ENCODE measurements around the gene LCP1. TPM values are rescaled to one million over a fixed set of nuclear protein-coding genes. Genes with fewer than 3 reads are reported as not detected.

The LCP1 gene
- total and polyA plus RNA-seq, 2 donors from 2014 or later: 5.6 to 73.5 TPM

DNA sequence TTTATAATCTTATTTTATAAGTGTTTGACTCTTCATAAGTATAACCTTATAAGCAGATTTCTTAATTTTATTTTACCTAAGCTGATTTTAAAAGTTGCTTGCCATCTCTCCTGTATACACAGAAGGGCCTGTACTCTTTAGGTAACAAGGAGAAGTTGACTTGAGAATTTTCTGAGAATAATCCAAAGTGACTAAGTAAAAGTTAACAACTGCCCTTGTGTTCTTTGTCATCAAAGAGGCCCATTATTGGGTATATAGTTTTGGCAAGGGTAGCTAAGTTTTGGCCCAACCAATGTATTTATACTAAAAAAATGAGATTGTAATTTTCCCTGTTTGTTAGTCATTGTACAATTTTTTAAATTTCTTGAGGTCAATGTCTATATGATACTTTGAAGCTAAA lies 3.2 kb downstream of the LCP1 start:
- no peak for DNase-seq
- no peak overlapping the region for H3K9ac ChIP-seq (ENCODE audit: low read length in 3 of 3)
- no peaks in the 10 kb centered on the region for H3K27me3 ChIP-seq (ENCODE audit: control insufficient read depth, insufficient read depth, low read length)
- no peaks in the 10 kb centered on the region for H3K4me1 ChIP-seq (ENCODE audit: control insufficient read depth in 2 of 3, insufficient read depth in 2 of 3, low read depth in 1 of 3, low read length in 3 of 3)
- no peaks in the 10 kb centered on the region for H3K9me3 ChIP-seq (ENCODE audit: control insufficient read depth in 2 of 3, insufficient read depth in 1 of 3, low read length in 3 of 3)
- no peak overlapping the region for H3K27ac ChIP-seq (ENCODE audit: low read depth in 2 of 2, low read length in 2 of 2)
- FAIRE-seq: no peak
- TF ChIP-seq, protein P1, sequence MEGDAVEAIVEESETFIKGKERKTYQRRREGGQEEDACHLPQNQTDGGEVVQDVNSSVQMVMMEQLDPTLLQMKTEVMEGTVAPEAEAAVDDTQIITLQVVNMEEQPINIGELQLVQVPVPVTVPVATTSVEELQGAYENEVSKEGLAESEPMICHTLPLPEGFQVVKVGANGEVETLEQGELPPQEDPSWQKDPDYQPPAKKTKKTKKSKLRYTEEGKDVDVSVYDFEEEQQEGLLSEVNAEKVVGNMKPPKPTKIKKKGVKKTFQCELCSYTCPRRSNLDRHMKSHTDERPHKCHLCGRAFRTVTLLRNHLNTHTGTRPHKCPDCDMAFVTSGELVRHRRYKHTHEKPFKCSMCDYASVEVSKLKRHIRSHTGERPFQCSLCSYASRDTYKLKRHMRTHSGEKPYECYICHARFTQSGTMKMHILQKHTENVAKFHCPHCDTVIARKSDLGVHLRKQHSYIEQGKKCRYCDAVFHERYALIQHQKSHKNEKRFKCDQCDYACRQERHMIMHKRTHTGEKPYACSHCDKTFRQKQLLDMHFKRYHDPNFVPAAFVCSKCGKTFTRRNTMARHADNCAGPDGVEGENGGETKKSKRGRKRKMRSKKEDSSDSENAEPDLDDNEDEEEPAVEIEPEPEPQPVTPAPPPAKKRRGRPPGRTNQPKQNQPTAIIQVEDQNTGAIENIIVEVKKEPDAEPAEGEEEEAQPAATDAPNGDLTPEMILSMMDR (IDR thresholded peaks at IDR 0.05; ENCODE audit: borderline replicate concordance, extremely low read depth, insufficient read depth): no peak
- no peak overlapping the region for H3K4me3 ChIP-seq (ENCODE audit: low read length in 3 of 3)
- no peaks in the 10 kb centered on the region for H3K36me3 ChIP-seq (ENCODE audit: control insufficient read depth in 2 of 3, insufficient read depth in 3 of 3, low read length in 3 of 3)
- intact Hi-C loops (cut with DNase I): no loop called here

- Histone ChIP-seq H3K4me3 (ENCODE audit: low read length in 3 of 3) (no peak overlapping the region), H3K27ac (ENCODE audit: low read depth in 2 of 2, low read length in 2 of 2) (no peak overlapping the region), H3K9me3 (ENCODE audit: control insufficient read depth in 2 of 3, insufficient read depth in 1 of 3, low read length in 3 of 3) (no peaks in the 10 kb centered on the region), H3K36me3 (ENCODE audit: control insufficient read depth in 2 of 3, insufficient read depth in 3 of 3, low read length in 3 of 3) (no peaks in the 10 kb centered on the region), H3K4me1 (ENCODE audit: control insufficient read depth in 2 of 3, insufficient read depth in 2 of 3, low read depth in 1 of 3, low read length in 3 of 3) (no peaks in the 10 kb centered on the region), H3K27me3 (ENCODE audit: control insufficient read depth, insufficient read depth, low read length) (no peaks in the 10 kb centered on the region), H3K9ac (ENCODE audit: low read length in 3 of 3) (no peak overlapping the region)
- no peak for FAIRE-seq
- intact Hi-C loops (cut with DNase I): no loop called here
- TF ChIP-seq, protein P1 (IDR thresholded peaks at IDR 0.05; ENCODE audit: borderline replicate concordance, extremely low read depth, insufficient read depth): no peak
- no peak for DNase-seq
These were observed 3.8 kb downstream of the LCP1 start for GRCh38 chr13:46178143-46178542.

DNA sequence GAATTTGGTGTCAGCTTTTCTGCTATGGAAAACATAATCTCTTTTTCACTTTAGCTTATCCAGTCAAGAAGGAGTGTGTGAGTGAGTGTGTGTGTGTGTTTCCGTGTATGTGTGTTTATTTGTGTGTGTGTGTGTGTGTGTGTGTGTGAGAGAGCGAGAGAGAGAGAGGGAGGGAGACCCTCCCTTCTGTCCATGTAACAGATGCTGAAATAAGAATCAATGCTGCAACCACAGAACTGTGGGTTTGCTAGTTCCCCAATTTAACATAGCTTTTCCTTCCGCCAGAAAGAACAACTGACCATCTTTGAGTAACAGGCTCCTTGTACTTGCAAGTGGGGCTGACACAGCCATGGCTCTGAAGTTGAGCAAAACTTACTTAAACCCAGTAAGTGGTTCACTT lies 5.2 kb downstream of the LCP1 start:
- Histone ChIP-seq H3K27me3 (ENCODE audit: control insufficient read depth, insufficient read depth, low read length) (no peaks in the 10 kb centered on the region), H3K4me1 (ENCODE audit: control insufficient read depth in 2 of 3, insufficient read depth in 2 of 3, low read depth in 1 of 3, low read length in 3 of 3) (no peaks in the 10 kb centered on the region), H3K9ac (ENCODE audit: low read length in 3 of 3) (no peak overlapping the region), H3K36me3 (ENCODE audit: control insufficient read depth in 2 of 3, insufficient read depth in 3 of 3, low read length in 3 of 3) (no peaks in the 10 kb centered on the region), H3K4me3 (ENCODE audit: low read length in 3 of 3) (no peak overlapping the region), H3K9me3 (ENCODE audit: control insufficient read depth in 2 of 3, insufficient read depth in 1 of 3, low read length in 3 of 3) (no peaks in the 10 kb centered on the region), H3K27ac (ENCODE audit: low read depth in 2 of 2, low read length in 2 of 2) (no peak overlapping the region)
- TF ChIP-seq, protein P1 (IDR thresholded peaks at IDR 0.05; ENCODE audit: borderline replicate concordance, extremely low read depth, insufficient read depth): no peak
- no peak for DNase-seq
- intact Hi-C loops (cut with DNase I): no loop called here
- FAIRE-seq: no peak

GRCh38 chr13:46173656-46174055 lies 8.3 kb downstream of the LCP1 start:
- Histone ChIP-seq H3K4me3 (ENCODE audit: low read length in 3 of 3) (no peak overlapping the region), H3K36me3 (ENCODE audit: control insufficient read depth in 2 of 3, insufficient read depth in 3 of 3, low read length in 3 of 3) (no peaks in the 10 kb centered on the region), H3K9me3 (ENCODE audit: control insufficient read depth in 2 of 3, insufficient read depth in 1 of 3, low read length in 3 of 3) (no peaks in the 10 kb centered on the region), H3K9ac (ENCODE audit: low read length in 3 of 3) (no peak overlapping the region), H3K27ac (ENCODE audit: low read depth in 2 of 2, low read length in 2 of 2) (no peak overlapping the region), H3K4me1 (ENCODE audit: control insufficient read depth in 2 of 3, insufficient read depth in 2 of 3, low read depth in 1 of 3, low read length in 3 of 3) (peaks cover 0 to 2% (median 0%) of the 10 kb centered on the region in 3 donors), H3K27me3 (ENCODE audit: control insufficient read depth, insufficient read depth, low read length) (no peaks in the 10 kb centered on the region)
- DNase-seq: no peak
- intact Hi-C loops (cut with DNase I): no loop called here
- no peak for FAIRE-seq
- TF ChIP-seq, protein P1 (IDR thresholded peaks at IDR 0.05; ENCODE audit: borderline replicate concordance, extremely low read depth, insufficient read depth): no peak
